WTC11 (cell line): Measurements from ENCODE around the gene DNM1. TPM values are rescaled to one million over a fixed set of nuclear protein-coding genes. Genes with fewer than 3 reads are reported as not detected.

Experiments used
- ATAC-seq: fragments of 200-7000 bp; cut with Tn5 transposase; 2 replicates; pipeline ENCODE4 v1.10.0; 2021; ENCODE audit warnings: mild to moderate bottlenecking, moderate library complexity
- CTCF ChIA-PET: fragments of 300-600 bp; sonication (Branson Sonifier 250); formaldehyde crosslinking; loops from one replicate; lab custom pipeline; 2021; ENCODE audit warnings: antibody characterized with exemption; lab: Charles Lee
- POLR2A ChIA-PET: fragments of 350-600 bp; sonication (Branson Sonifier 250); formaldehyde crosslinking; loops from one replicate; lab custom pipeline; 2021; ENCODE audit warnings: antibody characterized with exemption; lab: Charles Lee
- DNase-seq: peaks from one replicate; pipeline ENCODE4 v3.0.0; 2021; ENCODE audit warnings: low spot score
- H3K27ac Mint-ChIP-seq: 2 replicates; pipeline ENCODE4 v1.8.0; 2021; ENCODE audit warnings: mixed read lengths
- H3K27me3 Mint-ChIP-seq: 2 replicates; pipeline ENCODE4 v1.8.0; 2021; ENCODE audit warnings: low read depth, mild to moderate bottlenecking, moderate library complexity, mixed read lengths
- H3K36me3 Mint-ChIP-seq: 2 replicates; pipeline ENCODE4 v1.8.0; 2021; ENCODE audit warnings: mixed read lengths
- H3K4me1 Mint-ChIP-seq: 2 replicates; pipeline ENCODE4 v1.8.0; 2022; ENCODE audit warnings: mixed read lengths
- H3K4me3 Mint-ChIP-seq: 2 replicates; pipeline ENCODE4 v1.8.0; 2021; ENCODE audit warnings: mild to moderate bottlenecking, moderate library complexity, mixed read lengths
- H3K9me3 Mint-ChIP-seq: 2 replicates; pipeline ENCODE4 v1.8.0; 2021; ENCODE audit warnings: mixed read lengths
- ESRRA ChIP-seq: sonication (generic); formaldehyde crosslinking; IDR thresholded peaks from 2 replicates; pipeline ENCODE4 v1.8.1; 2022; ENCODE audit warnings: mild to moderate bottlenecking, missing genetic modification reagents, borderline replicate concordance
- JUN ChIP-seq: sonication (generic); formaldehyde crosslinking; IDR thresholded peaks from 2 replicates; pipeline ENCODE4 v1.8.0; 2023; ENCODE audit warnings: mild to moderate bottlenecking, missing genetic modification reagents
- MYBL2 ChIP-seq: sonication (generic); formaldehyde crosslinking; IDR thresholded peaks from 2 replicates; pipeline ENCODE4 v1.8.1; 2023; ENCODE audit warnings: mild to moderate bottlenecking, moderate library complexity, missing genetic modification reagents
- PRDM15 ChIP-seq: sonication (generic); formaldehyde crosslinking; IDR thresholded peaks from 2 replicates; pipeline ENCODE4 v1.8.0; 2022; ENCODE audit warnings: missing genetic modification reagents
- SP1 ChIP-seq: sonication (generic); formaldehyde crosslinking; conservative IDR thresholded peaks from 2 replicates; pipeline ENCODE4 v1.8.1; 2022; ENCODE audit warnings: missing genetic modification reagents
- TCF7 ChIP-seq: sonication (generic); formaldehyde crosslinking; IDR thresholded peaks from 2 replicates; pipeline ENCODE4 v1.8.0; 2022; ENCODE audit warnings: mild to moderate bottlenecking, low read depth, missing genetic modification reagents, moderate library complexity
- ZNF219 ChIP-seq: sonication (generic); formaldehyde crosslinking; IDR thresholded peaks from 2 replicates; pipeline ENCODE4 v1.8.0; 2023; ENCODE audit warnings: missing genetic modification reagents, mild to moderate bottlenecking, borderline replicate concordance
- ZSCAN18 ChIP-seq: fragments of 250-450 bp; sonication (Bioruptor Pico); IDR thresholded peaks from 2 replicates; pipeline ENCODE4 v2.1.2; 2022; ENCODE audit warnings: mild to moderate bottlenecking, moderate library complexity
- total RNA-seq: library from RNA; stranded (reverse); gene quantifications from 3 replicates; pipeline ENCODE4 v1.2.3, GENCODE V29; 2021
- TF ChIP-seq, protein P1 (sequence below): fragments of 250-450 bp; sonication (Bioruptor Pico); IDR thresholded peaks from 2 replicates; pipeline ENCODE4 v1.9.0; 2021; ENCODE audit warnings: mild to moderate bottlenecking, borderline replicate concordance
- TF ChIP-seq, protein P2 (sequence below): fragments of 200-600 bp; IDR thresholded peaks from 2 replicates; pipeline ENCODE4 v1.8.0; 2022; ENCODE audit warnings: antibody characterized with exemption
- TF ChIP-seq, protein P3 (sequence below): fragments of 250-450 bp; sonication (Bioruptor Pico); conservative IDR thresholded peaks from 2 replicates; pipeline ENCODE4 v1.9.0; 2021; ENCODE audit warnings: mild to moderate bottlenecking
- TF ChIP-seq, protein P4 (sequence below): sonication (generic); formaldehyde crosslinking; IDR thresholded peaks from 2 replicates; pipeline ENCODE4 v1.8.0; 2022; ENCODE audit warnings: mild to moderate bottlenecking, missing genetic modification reagents

Gene DNM1
- total RNA-seq, 1 experiment from 2014 or later: 79.0 TPM

GRCh38 chr9:128245421-128246151 lies 42.4 kb downstream of the DNM1 start (continued):
- TF ChIP-seq PRDM15 (CRISPR knock-in tag) (no peak), ZNF219 (no peak)
- TF ChIP-seq, protein P1, sequence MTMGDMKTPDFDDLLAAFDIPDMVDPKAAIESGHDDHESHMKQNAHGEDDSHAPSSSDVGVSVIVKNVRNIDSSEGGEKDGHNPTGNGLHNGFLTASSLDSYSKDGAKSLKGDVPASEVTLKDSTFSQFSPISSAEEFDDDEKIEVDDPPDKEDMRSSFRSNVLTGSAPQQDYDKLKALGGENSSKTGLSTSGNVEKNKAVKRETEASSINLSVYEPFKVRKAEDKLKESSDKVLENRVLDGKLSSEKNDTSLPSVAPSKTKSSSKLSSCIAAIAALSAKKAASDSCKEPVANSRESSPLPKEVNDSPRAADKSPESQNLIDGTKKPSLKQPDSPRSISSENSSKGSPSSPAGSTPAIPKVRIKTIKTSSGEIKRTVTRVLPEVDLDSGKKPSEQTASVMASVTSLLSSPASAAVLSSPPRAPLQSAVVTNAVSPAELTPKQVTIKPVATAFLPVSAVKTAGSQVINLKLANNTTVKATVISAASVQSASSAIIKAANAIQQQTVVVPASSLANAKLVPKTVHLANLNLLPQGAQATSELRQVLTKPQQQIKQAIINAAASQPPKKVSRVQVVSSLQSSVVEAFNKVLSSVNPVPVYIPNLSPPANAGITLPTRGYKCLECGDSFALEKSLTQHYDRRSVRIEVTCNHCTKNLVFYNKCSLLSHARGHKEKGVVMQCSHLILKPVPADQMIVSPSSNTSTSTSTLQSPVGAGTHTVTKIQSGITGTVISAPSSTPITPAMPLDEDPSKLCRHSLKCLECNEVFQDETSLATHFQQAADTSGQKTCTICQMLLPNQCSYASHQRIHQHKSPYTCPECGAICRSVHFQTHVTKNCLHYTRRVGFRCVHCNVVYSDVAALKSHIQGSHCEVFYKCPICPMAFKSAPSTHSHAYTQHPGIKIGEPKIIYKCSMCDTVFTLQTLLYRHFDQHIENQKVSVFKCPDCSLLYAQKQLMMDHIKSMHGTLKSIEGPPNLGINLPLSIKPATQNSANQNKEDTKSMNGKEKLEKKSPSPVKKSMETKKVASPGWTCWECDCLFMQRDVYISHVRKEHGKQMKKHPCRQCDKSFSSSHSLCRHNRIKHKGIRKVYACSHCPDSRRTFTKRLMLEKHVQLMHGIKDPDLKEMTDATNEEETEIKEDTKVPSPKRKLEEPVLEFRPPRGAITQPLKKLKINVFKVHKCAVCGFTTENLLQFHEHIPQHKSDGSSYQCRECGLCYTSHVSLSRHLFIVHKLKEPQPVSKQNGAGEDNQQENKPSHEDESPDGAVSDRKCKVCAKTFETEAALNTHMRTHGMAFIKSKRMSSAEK (CRISPR knock-in tag): no peak
- TF ChIP-seq, protein P2, sequence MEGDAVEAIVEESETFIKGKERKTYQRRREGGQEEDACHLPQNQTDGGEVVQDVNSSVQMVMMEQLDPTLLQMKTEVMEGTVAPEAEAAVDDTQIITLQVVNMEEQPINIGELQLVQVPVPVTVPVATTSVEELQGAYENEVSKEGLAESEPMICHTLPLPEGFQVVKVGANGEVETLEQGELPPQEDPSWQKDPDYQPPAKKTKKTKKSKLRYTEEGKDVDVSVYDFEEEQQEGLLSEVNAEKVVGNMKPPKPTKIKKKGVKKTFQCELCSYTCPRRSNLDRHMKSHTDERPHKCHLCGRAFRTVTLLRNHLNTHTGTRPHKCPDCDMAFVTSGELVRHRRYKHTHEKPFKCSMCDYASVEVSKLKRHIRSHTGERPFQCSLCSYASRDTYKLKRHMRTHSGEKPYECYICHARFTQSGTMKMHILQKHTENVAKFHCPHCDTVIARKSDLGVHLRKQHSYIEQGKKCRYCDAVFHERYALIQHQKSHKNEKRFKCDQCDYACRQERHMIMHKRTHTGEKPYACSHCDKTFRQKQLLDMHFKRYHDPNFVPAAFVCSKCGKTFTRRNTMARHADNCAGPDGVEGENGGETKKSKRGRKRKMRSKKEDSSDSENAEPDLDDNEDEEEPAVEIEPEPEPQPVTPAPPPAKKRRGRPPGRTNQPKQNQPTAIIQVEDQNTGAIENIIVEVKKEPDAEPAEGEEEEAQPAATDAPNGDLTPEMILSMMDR: no peak
- TF ChIP-seq, protein P3, sequence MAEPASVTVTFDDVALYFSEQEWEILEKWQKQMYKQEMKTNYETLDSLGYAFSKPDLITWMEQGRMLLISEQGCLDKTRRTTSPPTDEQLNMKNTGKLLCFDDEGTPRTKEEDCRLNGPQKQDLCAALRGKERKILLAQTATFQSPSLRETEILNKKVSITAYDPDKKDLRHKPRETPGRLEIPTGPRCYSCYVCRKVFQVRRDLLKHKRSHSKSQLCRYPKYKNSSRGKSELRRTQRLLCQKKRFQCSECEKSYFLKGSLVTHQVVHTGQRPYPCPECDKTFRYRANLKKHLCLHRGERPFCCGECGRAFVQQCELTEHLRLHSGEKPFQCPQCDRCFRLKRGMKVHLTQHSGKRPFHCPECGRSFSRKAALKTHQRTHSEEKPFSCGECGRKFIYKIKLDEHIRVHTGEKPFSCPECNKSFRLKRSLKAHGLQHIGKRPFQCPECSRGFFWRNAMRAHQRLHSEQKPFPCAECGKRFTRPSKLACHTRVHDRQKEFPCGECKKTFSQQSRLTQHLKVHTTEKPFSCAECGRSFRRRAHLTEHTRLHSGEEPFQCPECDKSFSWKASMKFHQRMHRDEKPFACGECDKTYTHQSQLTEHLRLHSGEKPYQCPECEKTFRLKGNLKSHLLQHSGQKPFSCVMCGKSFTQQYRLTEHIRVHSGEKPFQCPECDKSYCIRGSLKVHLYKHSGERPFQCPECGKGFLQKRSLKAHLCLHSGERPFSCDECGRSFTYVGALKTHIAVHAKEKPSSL: no peak
- TF ChIP-seq, protein P4, sequence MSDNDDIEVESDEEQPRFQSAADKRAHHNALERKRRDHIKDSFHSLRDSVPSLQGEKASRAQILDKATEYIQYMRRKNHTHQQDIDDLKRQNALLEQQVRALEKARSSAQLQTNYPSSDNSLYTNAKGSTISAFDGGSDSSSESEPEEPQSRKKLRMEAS (CRISPR knock-in tag): no peak

GRCh38 chr9:128246471-128246870 lies 43.3 kb downstream of the DNM1 start:
- ChIA-PET POLR2A (no interaction called here), CTCF (interaction anchor here (2.3 kb wide), 1 partner anchor 9 kb away, joined by 17 read pairs; no protein-coding TSS in a partner anchor)
- TF ChIP-seq JUN (CRISPR knock-in tag) (no peak), ESRRA (CRISPR knock-in tag) (no peak), ZSCAN18 (CRISPR knock-in tag) (no peak), TCF7 (CRISPR knock-in tag) (no peak), MYBL2 (CRISPR knock-in tag) (no peak), SP1 (CRISPR knock-in tag) (no peak)
- H3K36me3 Mint-ChIP-seq: peaks cover 4% of the 10 kb centered on the region
- H3K9me3 Mint-ChIP-seq: no peaks in the 10 kb centered on the region
- H3K27ac Mint-ChIP-seq: no peak overlapping the region
- H3K4me1 Mint-ChIP-seq: peaks cover 25% of the 10 kb centered on the region
- DNase-seq: no peak
- no peak for ATAC-seq
- H3K27me3 Mint-ChIP-seq: peaks cover 9% of the 10 kb centered on the region
- H3K4me3 Mint-ChIP-seq: no peak overlapping the region
